Neural progenitor cell (in vitro differentiated cells): ENCODE data around the gene RFX1. TPM values are rescaled to one million over a fixed set of nuclear protein-coding genes. Genes with fewer than 3 reads are reported as not detected.
A peak's percentile ranks its signal among the peaks of the same experiment; 100 is the strongest.

Source experiments
- DNase-seq: peaks from one replicate; pipeline ENCODE4 v3.0.0-alpha.2; 2016; ENCODE audit warnings: low spot score
- H2AFZ ChIP-seq: fragments of 200-600 bp; sonication (generic); replicated peaks from 2 replicates; pipeline ENCODE4 v1.6.1; 2016; ENCODE audit warnings: antibody characterized with exemption
- H3F3A ChIP-seq: fragments of 200-600 bp; sonication (generic); 2 replicates; pipeline ENCODE4 v1.6.1; 2016; ENCODE audit warnings: antibody characterized with exemption, low read depth
- H3K27ac ChIP-seq: fragments of 200-600 bp; sonication (generic); 2 replicates; pipeline ENCODE4 v1.5.1; 2016; ENCODE audit warnings: mild to moderate bottlenecking
- H3K27me3 ChIP-seq: fragments of 200-600 bp; sonication (generic); 2 replicates; pipeline ENCODE4 v1.6.1; 2016; ENCODE audit warnings: mild to moderate bottlenecking, moderate library complexity
- H3K36me3 ChIP-seq: fragments of 200-600 bp; sonication (generic); 2 replicates; pipeline ENCODE4 v1.5.1; 2016
- H3K4me1 ChIP-seq: fragments of 200-600 bp; sonication (generic); 2 replicates; pipeline ENCODE4 v1.6.1; 2016; ENCODE audit warnings: mixed run types
- H3K4me2 ChIP-seq: fragments of 200-600 bp; sonication (generic); 2 replicates; pipeline ENCODE4 v1.6.1; 2016
- H3K4me3 ChIP-seq: fragments of 200-600 bp; sonication (generic); 2 replicates; pipeline ENCODE4 v1.5.1; 2016
- H3K79me2 ChIP-seq: fragments of 200-600 bp; sonication (generic); 2 replicates; pipeline ENCODE4 v1.6.1; 2016; ENCODE audit warnings: low read depth
- H3K9ac ChIP-seq: fragments of 200-600 bp; sonication (generic); 2 replicates; pipeline ENCODE4 v1.6.1; 2016
- H3K9me3 ChIP-seq: fragments of 200-600 bp; sonication (generic); 2 replicates; pipeline ENCODE4 v1.5.1; 2016; ENCODE audit warnings: low read depth
- H4K20me1 ChIP-seq: fragments of 200-600 bp; sonication (generic); 2 replicates; pipeline ENCODE4 v1.6.1; 2016; ENCODE audit warnings: low read depth
- H3K27ac Mint-ChIP-seq: 3 replicates; pipeline ENCODE4 v1.8.0; 2021; ENCODE audit warnings: mixed read lengths
- H3K27me3 Mint-ChIP-seq: 2 replicates; pipeline ENCODE4 v1.8.0; 2022; ENCODE audit warnings: low read depth, mild to moderate bottlenecking, inconsistent platforms, moderate library complexity, mixed read lengths; ENCODE audit not compliant: insufficient read depth
- H3K36me3 Mint-ChIP-seq: 3 replicates; pipeline ENCODE4 v1.8.0; 2021; ENCODE audit warnings: mixed read lengths
- H3K4me1 Mint-ChIP-seq: 3 replicates; pipeline ENCODE4 v1.8.0; 2021; ENCODE audit warnings: mixed read lengths
- H3K4me3 Mint-ChIP-seq: 3 replicates; pipeline ENCODE4 v1.8.0; 2021; ENCODE audit warnings: mild to moderate bottlenecking, moderate library complexity, mixed read lengths
- H3K9me3 Mint-ChIP-seq: 3 replicates; pipeline ENCODE4 v1.8.0; 2020; ENCODE audit warnings: mixed read lengths
- CTCF ChIP-seq: fragments of 200-600 bp; sonication (generic); IDR thresholded peaks from 2 replicates; pipeline ENCODE4 v1.5.1; 2017; ENCODE audit warnings: antibody characterized with exemption, mild to moderate bottlenecking
- EZH2 ChIP-seq: fragments of 200-600 bp; sonication (generic); IDR thresholded peaks from 2 replicates; pipeline ENCODE4 v1.6.1; 2017; ENCODE audit warnings: antibody characterized with exemption, mild to moderate bottlenecking, moderate library complexity
- EZH2phosphoT487 ChIP-seq: fragments of 200-600 bp; sonication (generic); IDR thresholded peaks from 2 replicates; pipeline ENCODE4 v1.6.1; 2017; ENCODE audit warnings: antibody characterized with exemption
- total RNA-seq: library from RNA; depleted of rRNA; stranded (reverse); fragments of >200 nt; gene quantifications from 2 replicates; pipeline ENCODE4 v1.2.3, GENCODE V29; 2015; ENCODE audit warnings: low replicate concordance

Gene RFX1
- total RNA-seq, 1 donor from 2014 or later, result 1.0 TPM

DNA sequence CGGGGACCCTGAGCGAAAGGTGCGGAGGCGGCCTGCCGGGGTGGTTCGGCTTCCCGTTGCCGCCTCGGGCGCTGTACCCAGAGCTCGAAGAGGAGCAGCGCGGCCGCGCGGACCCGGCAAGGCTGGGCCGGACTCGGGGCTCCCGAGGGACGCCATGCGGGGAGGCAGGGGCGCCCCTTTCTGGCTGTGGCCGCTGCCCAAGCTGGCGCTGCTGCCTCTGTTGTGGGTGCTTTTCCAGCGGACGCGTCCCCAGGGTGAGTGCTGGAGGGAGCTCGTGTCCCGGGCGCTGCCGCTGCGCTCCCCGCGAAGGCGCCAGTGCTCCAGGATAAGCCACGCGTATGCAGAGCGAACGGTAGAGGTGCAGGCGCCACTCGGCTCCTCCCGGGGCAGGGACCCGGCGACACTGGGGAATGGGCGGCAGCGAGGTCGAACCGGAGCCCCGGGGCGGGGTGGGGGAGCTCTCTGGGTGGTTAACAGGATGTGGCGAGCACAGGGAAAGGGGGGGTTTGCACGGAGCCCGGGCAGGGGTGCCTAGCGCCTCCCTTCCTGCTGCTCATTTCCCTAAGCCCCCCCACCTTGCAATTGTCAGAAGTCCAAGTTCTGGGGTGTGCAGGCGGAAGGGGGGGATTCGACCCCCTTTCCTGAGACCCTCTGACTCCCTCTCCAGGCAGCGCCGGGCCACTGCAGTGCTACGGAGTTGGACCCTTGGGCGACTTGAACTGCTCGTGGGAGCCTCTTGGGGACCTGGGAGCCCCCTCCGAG is 25.8 kb upstream of the RFX1 start, which contains the start of gene IL27RA:
IL27RA (plus strand) TSS at position 44 of the 762 bp plus-strand sequence; CDS start at position 155, 111 bp downstream.
- no peaks in the 10 kb centered on the region for H3K36me3 Mint-ChIP-seq
- TF ChIP-seq CTCF, result peak; percentile 69
- TF ChIP-seq EZH2, result peak; percentile 58
- TF ChIP-seq EZH2phosphoT487, result peak; percentile 38
- Histone ChIP-seq H3F3A (peaks cover 12% of the 10 kb centered on the region), H3K79me2 (no peaks in the 10 kb centered on the region), H2AFZ (peak within 1 kb of the TSS; percentile 91), H3K27ac (no peak within 1 kb of the TSS), H3K4me2 (peak within 1 kb of the TSS; percentile 97), H3K4me3 (peak within 1 kb of the TSS; percentile 74), H3K4me1 (peaks cover 6% of the 10 kb centered on the region), H4K20me1 (no peaks in the 10 kb centered on the region), H3K9ac (no peak within 1 kb of the TSS), H3K9me3 (no peaks in the 10 kb centered on the region), H3K27me3 (peaks cover 24% of the 10 kb centered on the region), H3K36me3 (no peaks in the 10 kb centered on the region)
- H3K4me3 Mint-ChIP-seq, result peak within 1 kb of the TSS; percentile 83
- H3K27me3 Mint-ChIP-seq, result peaks cover 8% of the 10 kb centered on the region
- DNase-seq, result peak; percentile 75
- no peaks in the 10 kb centered on the region for H3K9me3 Mint-ChIP-seq
- peaks cover 8% of the 10 kb centered on the region for H3K4me1 Mint-ChIP-seq
- no peak within 1 kb of the TSS for H3K27ac Mint-ChIP-seq

DNA sequence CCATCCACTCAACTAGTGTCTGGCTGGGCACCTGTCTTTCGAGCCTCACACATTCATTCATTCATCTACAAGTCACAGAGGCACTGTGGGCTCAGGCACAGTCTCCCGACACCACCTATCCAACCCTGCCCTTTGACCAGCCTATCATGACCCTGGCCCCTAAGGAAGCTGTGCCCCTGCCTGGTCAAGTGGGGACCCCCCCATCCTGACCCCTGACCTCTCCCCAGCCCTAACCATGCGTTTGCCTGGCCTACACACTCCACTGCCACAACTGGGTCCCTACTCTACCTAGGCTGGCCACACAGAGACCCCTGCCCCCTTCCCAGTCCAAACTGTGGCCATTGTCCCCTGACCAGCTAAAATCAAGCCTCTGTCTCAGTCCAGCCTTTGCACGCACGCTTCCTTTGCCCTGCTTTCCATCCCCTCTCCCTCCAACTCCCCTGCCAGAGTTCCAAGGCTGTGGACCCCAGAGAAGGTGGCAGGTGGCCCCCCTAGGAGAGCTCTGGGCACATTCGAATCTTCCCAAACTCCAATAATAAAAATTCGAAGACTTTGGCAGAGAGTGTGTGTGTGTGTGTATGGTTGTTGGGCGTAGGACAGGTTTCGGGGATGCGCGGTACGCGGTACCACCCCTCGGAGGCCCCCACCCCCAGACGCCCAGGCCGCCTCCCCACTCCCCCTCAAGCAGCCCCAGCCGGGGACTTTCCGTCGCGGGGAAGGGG is 25.0 kb upstream of the RFX1 start:
- peaks cover 12% of the 10 kb centered on the region for H3F3A ChIP-seq
- no peak overlapping the region for H3K27ac ChIP-seq
- no peaks in the 10 kb centered on the region for H3K36me3 ChIP-seq
- H3K79me2 ChIP-seq, result no peaks in the 10 kb centered on the region
- Mint-ChIP-seq H3K4me1 (peaks cover 8% of the 10 kb centered on the region), H3K9me3 (no peaks in the 10 kb centered on the region), H3K27ac (no peak overlapping the region), H3K36me3 (no peaks in the 10 kb centered on the region), H3K4me3 (peak overlapping the region; percentile 83), H3K27me3 (peaks cover 8% of the 10 kb centered on the region)
- H3K4me1 ChIP-seq, result peaks cover 6% of the 10 kb centered on the region
- H2AFZ ChIP-seq, result peak overlapping the region; percentile 91
- H3K4me3 ChIP-seq, result peak overlapping the region; percentile 74
- H3K27me3 ChIP-seq, result peaks cover 24% of the 10 kb centered on the region
- no peak overlapping the region for H3K9ac ChIP-seq
- TF ChIP-seq EZH2phosphoT487 (no peak), EZH2 (no peak), CTCF (no peak)
- DNase-seq, result no peak
- H3K4me2 ChIP-seq, result peak overlapping the region; percentile 97
- no peaks in the 10 kb centered on the region for H3K9me3 ChIP-seq
- H4K20me1 ChIP-seq, result no peaks in the 10 kb centered on the region

DNA sequence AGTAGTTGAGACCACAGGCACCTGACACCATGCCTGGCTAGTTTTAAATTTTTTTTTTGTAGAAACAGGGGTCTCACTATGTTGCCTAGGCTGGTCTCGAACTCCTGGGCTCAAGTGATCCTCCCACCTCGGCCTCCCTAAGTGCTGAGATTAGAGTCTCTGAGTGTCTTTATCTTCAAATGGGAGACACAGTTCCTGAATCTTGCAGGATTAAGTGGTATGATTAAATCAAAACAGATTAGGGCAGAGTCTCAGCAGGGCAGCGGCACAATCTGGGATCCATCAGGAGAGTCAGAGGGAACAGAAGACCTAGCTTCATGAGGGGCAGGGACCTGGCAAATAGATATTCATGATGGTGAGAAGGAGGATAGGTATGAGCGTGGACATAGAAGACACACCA is 22.8 kb upstream of the RFX1 start:
- TF ChIP-seq CTCF (no peak), EZH2 (no peak), EZH2phosphoT487 (no peak)
- Mint-ChIP-seq H3K9me3 (no peaks in the 10 kb centered on the region), H3K27ac (peak overlapping the region; percentile 75), H3K4me3 (no peak overlapping the region), H3K36me3 (no peaks in the 10 kb centered on the region), H3K27me3 (peaks cover 6% of the 10 kb centered on the region), H3K4me1 (peaks cover 6% of the 10 kb centered on the region)
- H3K36me3 ChIP-seq, result no peaks in the 10 kb centered on the region
- H3F3A ChIP-seq, result peaks cover 15% of the 10 kb centered on the region
- no peak for DNase-seq
- H3K27me3 ChIP-seq, result peaks cover 24% of the 10 kb centered on the region
- no peak overlapping the region for H2AFZ ChIP-seq
- no peak overlapping the region for H3K27ac ChIP-seq
- no peak overlapping the region for H3K4me2 ChIP-seq
- no peaks in the 10 kb centered on the region for H3K79me2 ChIP-seq
- H3K4me3 ChIP-seq, result no peak overlapping the region
- no peaks in the 10 kb centered on the region for H3K9me3 ChIP-seq
- H3K4me1 ChIP-seq, result peaks cover 6% of the 10 kb centered on the region
- no peaks in the 10 kb centered on the region for H4K20me1 ChIP-seq
- no peak overlapping the region for H3K9ac ChIP-seq
